Omental fat pad (tissue), 4 donors: ENCODE measurements around the gene EPHA5. TPM values are rescaled to one million over a fixed set of nuclear protein-coding genes. Genes with fewer than 3 reads are reported as not detected.

ENCODE experiments used
- ATAC-seq: fragments of 150-250 bp; one replicate; pipeline ENCODE4 v1.9.1; 2016; ENCODE audit warnings: mild to moderate bottlenecking, moderate library complexity; ENCODE audit not compliant: low FRiP score
- DNase-seq: peaks from one replicate; pipeline ENCODE4 v3.0.0-alpha.2; 2019; ENCODE audit warnings: low spot score
- CTCF ChIP-seq, 3 donors: fragments of 450-650 bp; IDR thresholded peaks; one replicate each; pipeline ENCODE4 v1.5.1; 2016 to 2017; ENCODE audit warnings: antibody characterized with exemption in 3 of 3, mild to moderate bottlenecking in 3 of 3, moderate library complexity in 2 of 3
- total RNA-seq, 4 donors: library from RNA; depleted of rRNA; stranded (reverse); fragments of >200 nt; gene quantifications; one replicate each; pipeline ENCODE4 v1.1.0, GENCODE V29; 2016

Gene EPHA5
- total RNA-seq, 4 donors from 2014 or later = 0.12 to 0.65 TPM; not detected in 2

GRCh38 chr4:65381648-65382047 lies 288.6 kb downstream of the EPHA5 start:
- DNase-seq (no peak), ATAC-seq (no peak)
- no peak for TF ChIP-seq CTCF (IDR thresholded peaks at IDR 0.05)

GRCh38 chr4:65370709-65371108 lies 299.6 kb downstream of the EPHA5 start:
- ATAC-seq (no peak), DNase-seq (no peak)
- no peak for TF ChIP-seq CTCF (IDR thresholded peaks at IDR 0.05)

- no peak for TF ChIP-seq CTCF (IDR thresholded peaks at IDR 0.05)
Observed at GRCh38 chr4:65367306-65367705, 303.0 kb downstream of the EPHA5 start.

GRCh38 chr4:65358914-65359313 lies 311.4 kb downstream of the EPHA5 start:
- no peak for ATAC-seq
- no peak for DNase-seq
- TF ChIP-seq CTCF (IDR thresholded peaks at IDR 0.05) = no peak

More at GRCh38 chr4:65367306-65367705, 303.0 kb downstream of the EPHA5 start:
- no peak for DNase-seq
- no peak for ATAC-seq

GRCh38 chr4:65353098-65353497 lies 317.2 kb downstream of the EPHA5 start:
- no peak for TF ChIP-seq CTCF (IDR thresholded peaks at IDR 0.05)
- ATAC-seq (no peak), DNase-seq (no peak)

- no peak for ATAC-seq
- DNase-seq = no peak
- no peak for TF ChIP-seq CTCF (IDR thresholded peaks at IDR 0.05)
Observed at GRCh38 chr4:65344278-65344825, 325.9 kb downstream of the EPHA5 start.

GRCh38 chr4:65343342-65343741 lies 326.9 kb downstream of the EPHA5 start:
- ATAC-seq = no peak
- TF ChIP-seq CTCF (IDR thresholded peaks at IDR 0.05) = no peak
- DNase-seq = no peak
